ENCODE results near the gene MAP3K9. TPM values are rescaled to one million over a fixed set of nuclear protein-coding genes. Genes with fewer than 3 reads are reported as not detected.

MAP3K9 gene
- total and polyA plus RNA-seq, 4 donors: 2.3 to 14.0 (median 4.3) TPM

GRCh38 chr14:70773182-70773862, 36.0 kb downstream of the MAP3K9 start:
- DNase-seq (no peak), ATAC-seq (ENCODE audit: insufficient read depth, low FRiP score) (no peak)
- no peak for TF ChIP-seq CTCF (IDR thresholded peaks at IDR 0.05; ENCODE audit: control extremely low read depth, extremely low read depth)
- H3K4me3 ChIP-seq: no peak overlapping the region
- no peaks in the 10 kb centered on the region for H3K27me3 ChIP-seq (ENCODE audit: control insufficient read depth in 3 of 3, insufficient read depth in 3 of 3, low read length in 2 of 3)
- H3K27ac ChIP-seq (ENCODE audit: low read depth in 1 of 2, low read length in 1 of 2): no peak overlapping the region
- WGBS, 2 donors: 86 to 90% methylated on average over 3 of the region's 3 CpGs
- no peaks in the 10 kb centered on the region for H3K9me3 ChIP-seq (ENCODE audit: control insufficient read depth in 4 of 4, insufficient read depth in 3 of 4, low read length in 3 of 4)
- H3K9ac ChIP-seq (ENCODE audit: insufficient read depth in 1 of 2, low read length in 2 of 2): no peak overlapping the region
- no peaks in the 10 kb centered on the region for H3K36me3 ChIP-seq (ENCODE audit: control insufficient read depth in 4 of 4, insufficient read depth in 4 of 4, low read length in 4 of 4)
- peaks cover 0 to 3% (median 0%) of the 10 kb centered on the region in 5 donors for H3K4me1 ChIP-seq (ENCODE audit: control insufficient read depth in 5 of 5, insufficient read depth in 5 of 5, low read length in 5 of 5)

- Histone ChIP-seq H3K36me3 (ENCODE audit: control insufficient read depth in 4 of 4, insufficient read depth in 4 of 4, low read length in 4 of 4) (no peaks in the 10 kb centered on the region), H3K9me3 (ENCODE audit: control insufficient read depth in 4 of 4, insufficient read depth in 3 of 4, low read length in 3 of 4) (no peaks in the 10 kb centered on the region), H3K4me1 (ENCODE audit: control insufficient read depth in 5 of 5, insufficient read depth in 5 of 5, low read length in 5 of 5) (peaks cover 0 to 3% (median 0%) of the 10 kb centered on the region in 5 donors), H3K27ac (ENCODE audit: low read depth in 1 of 2, low read length in 1 of 2) (no peak overlapping the region), H3K4me3 (no peak overlapping the region), H3K27me3 (ENCODE audit: control insufficient read depth in 3 of 3, insufficient read depth in 3 of 3, low read length in 2 of 3) (no peaks in the 10 kb centered on the region), H3K9ac (ENCODE audit: insufficient read depth in 1 of 2, low read length in 2 of 2) (no peak overlapping the region)
- 67 to 69% methylated on average over 15 of the region's 15 CpGs for WGBS, 2 donors
- TF ChIP-seq CTCF (IDR thresholded peaks at IDR 0.05; ENCODE audit: control extremely low read depth, extremely low read depth): no peak
- DNase-seq: peak in 2 of 3 donors; percentile 23
- ATAC-seq (ENCODE audit: insufficient read depth, low FRiP score): no peak
These were observed 37.5 kb downstream of the MAP3K9 start for GRCh38 chr14:70771781-70772212.

GRCh38 chr14:70770490-70770889, 38.8 kb downstream of the MAP3K9 start:
- Histone ChIP-seq H3K9ac (ENCODE audit: insufficient read depth in 1 of 2, low read length in 2 of 2) (no peak overlapping the region), H3K27me3 (ENCODE audit: control insufficient read depth in 3 of 3, insufficient read depth in 3 of 3, low read length in 2 of 3) (no peaks in the 10 kb centered on the region), H3K27ac (ENCODE audit: low read depth in 1 of 2, low read length in 1 of 2) (no peak overlapping the region), H3K36me3 (ENCODE audit: control insufficient read depth in 4 of 4, insufficient read depth in 4 of 4, low read length in 4 of 4) (no peaks in the 10 kb centered on the region), H3K4me1 (ENCODE audit: control insufficient read depth in 5 of 5, insufficient read depth in 5 of 5, low read length in 5 of 5) (peaks cover 0 to 3% (median 0%) of the 10 kb centered on the region in 5 donors), H3K4me3 (no peak overlapping the region), H3K9me3 (ENCODE audit: control insufficient read depth in 4 of 4, insufficient read depth in 3 of 4, low read length in 3 of 4) (no peaks in the 10 kb centered on the region)
- no peak for DNase-seq
- WGBS, 2 donors: 84 to 89% methylated on average over 7 of the region's 7 CpGs
- ATAC-seq (ENCODE audit: insufficient read depth, low FRiP score): no peak
- TF ChIP-seq CTCF (IDR thresholded peaks at IDR 0.05; ENCODE audit: control extremely low read depth, extremely low read depth): no peak

DNA sequence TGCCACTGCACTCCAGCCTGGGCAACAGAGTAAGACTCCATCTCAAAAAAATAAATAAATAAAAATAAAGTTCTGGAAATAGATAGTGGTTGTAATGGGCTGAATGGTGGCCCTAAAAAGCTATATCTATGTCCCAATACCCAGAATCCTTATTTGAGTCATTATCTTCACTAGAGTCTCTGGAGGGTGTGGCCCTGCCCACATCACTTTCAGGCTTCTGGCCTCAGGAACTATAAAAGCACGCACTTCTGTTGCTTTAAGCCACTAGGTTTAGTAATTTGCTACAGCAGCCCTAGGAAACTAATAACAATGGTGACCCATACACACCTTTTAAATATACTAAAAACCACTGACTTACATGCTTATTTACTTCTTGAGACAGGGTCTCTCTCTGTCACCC, 49.9 kb downstream of the MAP3K9 start:
- no peak for DNase-seq
- no peaks in the 10 kb centered on the region for H3K9me3 ChIP-seq (ENCODE audit: control insufficient read depth in 4 of 4, insufficient read depth in 3 of 4, low read length in 3 of 4)
- 88 to 95% methylated on average over 1 of the region's 1 CpG for WGBS, 2 donors
- H3K36me3 ChIP-seq (ENCODE audit: control insufficient read depth in 4 of 4, insufficient read depth in 4 of 4, low read length in 4 of 4): no peaks in the 10 kb centered on the region
- H3K27me3 ChIP-seq (ENCODE audit: control insufficient read depth in 3 of 3, insufficient read depth in 3 of 3, low read length in 2 of 3): no peaks in the 10 kb centered on the region
- no peak for ATAC-seq (ENCODE audit: insufficient read depth, low FRiP score)
- H3K27ac ChIP-seq (ENCODE audit: low read depth in 1 of 2, low read length in 1 of 2): no peak overlapping the region
- H3K4me3 ChIP-seq: no peak overlapping the region
- no peak overlapping the region for H3K9ac ChIP-seq (ENCODE audit: insufficient read depth in 1 of 2, low read length in 2 of 2)
- TF ChIP-seq CTCF (IDR thresholded peaks at IDR 0.05; ENCODE audit: control extremely low read depth, extremely low read depth): no peak
- H3K4me1 ChIP-seq (ENCODE audit: control insufficient read depth in 5 of 5, insufficient read depth in 5 of 5, low read length in 5 of 5): no peaks in the 10 kb centered on the region

Data from lung (tissue), 12 donors.